Endothelial cell of umbilical vein (primary cell): ENCODE measurements around the gene CIC. TPM values are rescaled to one million over a fixed set of nuclear protein-coding genes. Genes with fewer than 3 reads are reported as not detected.
A peak's percentile ranks its signal among the peaks of the same experiment; 100 is the strongest.

Experiments used
- BruUV-seq: library from RNA; stranded (reverse); fragments of 400-500 nt; replicated peaks from 2 replicates; lab custom pipeline; 2021; lab: Mats Ljungman, UMichigan
- CTCF ChIA-PET: fragments of 300-600, 350-600 bp; sonication (Branson Sonifier 250); formaldehyde crosslinking; loops from one replicate; lab custom pipeline; 2021; ENCODE audit warnings: antibody characterized with exemption, inconsistent platforms; lab: Charles Lee
- POLR2A ChIA-PET: fragments of 300-600, 350-600 bp; sonication (Branson Sonifier 250); formaldehyde crosslinking; loops from one replicate; lab custom pipeline; 2021; ENCODE audit warnings: antibody characterized with exemption, inconsistent platforms; lab: Charles Lee
- DNase-seq: peaks from one replicate; pipeline ENCODE4 v3.0.0-alpha.2; 2011; ENCODE audit warnings: low read depth, low spot score
- FAIRE-seq: peaks from 2 replicates; lab custom pipeline; 2011; peaks lifted over from hg19 to GRCh38; lab: Jason Lieb, UNC
- H2AFZ ChIP-seq: 2 replicates; pipeline ENCODE4 v1.6.0; 2012; ENCODE audit warnings: low read depth, low read length, control low read depth, inconsistent platforms
- H3K27ac ChIP-seq: 2 replicates; pipeline ENCODE4 v1.5.1; 2011; ENCODE audit warnings: low read depth, mild to moderate bottlenecking, control low read depth, low read length, moderate library complexity; ENCODE audit not compliant: insufficient read depth
- H3K27me3 ChIP-seq, 2 experiments: 2 replicates each; pipeline versions ENCODE4 v1.6.0 to v1.6.1; 2011; ENCODE audit warnings: low read length in 2 of 2, mixed read lengths in 1 of 2; ENCODE audit not compliant: control insufficient read depth in 2 of 2, insufficient read depth in 2 of 2
- H3K36me3 ChIP-seq, 2 experiments: 2 replicates in 1 of 2; 3 replicates in 1 of 2; pipeline ENCODE4 v1.5.1; 2011; ENCODE audit warnings: low read length in 2 of 2, mild to moderate bottlenecking in 1 of 2, moderate library complexity in 1 of 2; ENCODE audit not compliant: control insufficient read depth in 2 of 2, insufficient read depth in 2 of 2; ENCODE audit errors: extremely low read depth in 1 of 2
- H3K4me1 ChIP-seq: 3 replicates; pipeline ENCODE4 v1.5.1; 2011; ENCODE audit warnings: mild to moderate bottlenecking, low read length; ENCODE audit not compliant: control insufficient read depth, insufficient read depth; ENCODE audit errors: extremely low read depth
- H3K4me2 ChIP-seq: 2 replicates; pipeline ENCODE4 v1.6.1; 2011; ENCODE audit warnings: low read length, control low read depth, mixed read lengths; ENCODE audit not compliant: insufficient read depth
- H3K4me3 ChIP-seq, 3 experiments: fragments of 200-600 bp in 1 of 3; sonication (generic), shearing (Covaris generic) in 1 of 3; replicated peaks in 1 of 3; 2 replicates each; pipeline ENCODE4 v1.5.1; 2011 to 2016; ENCODE audit warnings: control low read depth in 3 of 3, low read length in 3 of 3, mild to moderate bottlenecking in 2 of 3, inconsistent platforms in 1 of 3, low read depth in 1 of 3, moderate library complexity in 1 of 3; ENCODE audit not compliant: insufficient read depth in 1 of 3
- H3K79me2 ChIP-seq: 2 replicates; pipeline ENCODE4 v1.6.0; 2012; ENCODE audit warnings: low read length, inconsistent platforms; ENCODE audit not compliant: control insufficient read depth, insufficient read depth
- H3K9ac ChIP-seq: replicated peaks from 2 replicates; pipeline ENCODE3; 2011; ENCODE audit warnings: low read length, control low read depth; ENCODE audit not compliant: insufficient read depth; ENCODE audit errors: extremely low read depth
- H3K9me1 ChIP-seq: replicated peaks from 3 replicates; pipeline ENCODE4 v1.6.0; 2011; ENCODE audit warnings: mild to moderate bottlenecking, low read length; ENCODE audit not compliant: control insufficient read depth, insufficient read depth; ENCODE audit errors: extremely low read depth
- H3K9me3 ChIP-seq: replicated peaks from 2 replicates; pipeline ENCODE4 v1.5.1; 2012; ENCODE audit warnings: low read length, inconsistent platforms; ENCODE audit not compliant: control insufficient read depth, insufficient read depth
- H4K20me1 ChIP-seq: replicated peaks from 2 replicates; pipeline ENCODE3; 2011; ENCODE audit warnings: mild to moderate bottlenecking, low read length; ENCODE audit not compliant: control insufficient read depth, insufficient read depth; ENCODE audit errors: extremely low read depth
- EZH2 ChIP-seq: IDR thresholded peaks from 2 replicates; pipeline ENCODE4 v1.6.1; 2012; ENCODE audit warnings: borderline replicate concordance, low read depth, mild to moderate bottlenecking, moderate library complexity, low read length, inconsistent platforms; ENCODE audit not compliant: severe bottlenecking
- FOS ChIP-seq: IDR thresholded peaks from 2 replicates; pipeline ENCODE4 v1.6.1; 2011; ENCODE audit warnings: mild to moderate bottlenecking, low read length, moderate library complexity, borderline replicate concordance; ENCODE audit not compliant: insufficient read depth
- GATA2 ChIP-seq: IDR thresholded peaks from 2 replicates; pipeline ENCODE4 v1.7.0; 2011; ENCODE audit warnings: low read depth, mild to moderate bottlenecking, moderate library complexity, mixed read lengths, low read length; ENCODE audit not compliant: insufficient read length, insufficient read depth
- JUN ChIP-seq: IDR thresholded peaks from 2 replicates; pipeline ENCODE4 v1.6.1; 2011; ENCODE audit warnings: borderline replicate concordance, low read depth; ENCODE audit not compliant: insufficient read length, insufficient read depth
- MAX ChIP-seq: IDR thresholded peaks from 2 replicates; pipeline ENCODE4 v1.6.1; 2011; ENCODE audit not compliant: insufficient read depth, insufficient read length
- MYC ChIP-seq: IDR thresholded peaks from one replicate; pipeline ENCODE4 v1.6.1; 2011; ENCODE audit warnings: mild to moderate bottlenecking, low read depth, low read length
- POLR2A ChIP-seq: IDR thresholded peaks from 2 replicates; pipeline ENCODE4 v1.6.1; 2012; ENCODE audit warnings: low read depth, mild to moderate bottlenecking, control low read depth, low read length
- POLR2AphosphoS5 ChIP-seq: IDR thresholded peaks from 2 replicates; pipeline ENCODE4 v1.6.1; 2012; ENCODE audit warnings: low read depth, mild to moderate bottlenecking, control low read depth, low read length, moderate library complexity; ENCODE audit not compliant: insufficient read depth
- dilution Hi-C: fragments of 300-500 bp; cut with MboI; formaldehyde crosslinking; loops from one replicate; pipeline ENCODE4 v1.15.0; 2019; ENCODE audit warnings: low sequenced_read_pairs; ENCODE audit not compliant: extremely low pct_ligation_motif_present
- intact Hi-C: fragments of 100-400 bp; cut with micrococcal nuclease; formaldehyde crosslinking; loops from one replicate; pipeline ENCODE4 v1.10.0; 2022
- polyA plus RNA-seq, 4 experiments: library from polyadenylated mRNA; depleted of rRNA in 3 of 4; stranded (reverse) in 3 of 4; unstranded in 1 of 4; fragments of >200 nt; gene quantifications; 2 replicates each; pipeline versions ENCODE4 v1.2.1 to v1.2.3, GENCODE V29; 2011 to 2012; ENCODE audit warnings: missing spikeins in 1 of 4
- total RNA-seq: library from RNA; stranded (reverse); gene quantifications from 2 replicates; pipeline ENCODE4 v1.2.3, GENCODE V29; 2021
- TF ChIP-seq, protein P1 (sequence below), 2 donors: IDR thresholded peaks; 1 replicate in 1 of 2; 2 replicates in 1 of 2; pipeline ENCODE4 v1.5.1; 2011; ENCODE audit warnings: low read length in 2 of 2, mild to moderate bottlenecking in 2 of 2, moderate library complexity in 2 of 2, control low read depth in 1 of 2, inconsistent platforms in 1 of 2, low read depth in 1 of 2; ENCODE audit not compliant: insufficient read depth in 1 of 2; ENCODE audit errors: extremely low read depth in 1 of 2

The CIC gene
- total and polyA plus RNA-seq, 2 donors (not counting 3 experiments of a cell fraction or from before 2014, with no cell fraction given): 18.4 to 86.0 TPM

GRCh38 chr19:42343344-42344110 lies 74.5 kb downstream of the CIC start:
- H3K27me3 ChIP-seq: no peaks in the 10 kb centered on the region
- no TSS peak for BruUV-seq
- H3K9me3 ChIP-seq: no peaks in the 10 kb centered on the region
- no peak overlapping the region for H3K4me3 ChIP-seq
- no peaks in the 10 kb centered on the region for H3K9me1 ChIP-seq
- no peak overlapping the region for H3K27ac ChIP-seq
- intact Hi-C loops (no loop called here), dilution Hi-C loops (no loop called here)
- POLR2A ChIA-PET: no interaction called here
- H3K36me3 ChIP-seq: peaks cover 0 to 7% of the 10 kb centered on the region in 2 experiments
- DNase-seq: no peak
- no peaks in the 10 kb centered on the region for H3K4me1 ChIP-seq
- no peaks in the 10 kb centered on the region for H3K79me2 ChIP-seq
- H3K4me2 ChIP-seq: no peak overlapping the region
- H3K9ac ChIP-seq: no peak overlapping the region
- CTCF ChIA-PET: interaction anchor here (1.5 to 1.6 kb wide), 2 partner anchors 11 to 14 kb away, joined by 3 read pairs; no protein-coding TSS in a partner anchor
- no peak overlapping the region for H2AFZ ChIP-seq
- TF ChIP-seq, protein P1, sequence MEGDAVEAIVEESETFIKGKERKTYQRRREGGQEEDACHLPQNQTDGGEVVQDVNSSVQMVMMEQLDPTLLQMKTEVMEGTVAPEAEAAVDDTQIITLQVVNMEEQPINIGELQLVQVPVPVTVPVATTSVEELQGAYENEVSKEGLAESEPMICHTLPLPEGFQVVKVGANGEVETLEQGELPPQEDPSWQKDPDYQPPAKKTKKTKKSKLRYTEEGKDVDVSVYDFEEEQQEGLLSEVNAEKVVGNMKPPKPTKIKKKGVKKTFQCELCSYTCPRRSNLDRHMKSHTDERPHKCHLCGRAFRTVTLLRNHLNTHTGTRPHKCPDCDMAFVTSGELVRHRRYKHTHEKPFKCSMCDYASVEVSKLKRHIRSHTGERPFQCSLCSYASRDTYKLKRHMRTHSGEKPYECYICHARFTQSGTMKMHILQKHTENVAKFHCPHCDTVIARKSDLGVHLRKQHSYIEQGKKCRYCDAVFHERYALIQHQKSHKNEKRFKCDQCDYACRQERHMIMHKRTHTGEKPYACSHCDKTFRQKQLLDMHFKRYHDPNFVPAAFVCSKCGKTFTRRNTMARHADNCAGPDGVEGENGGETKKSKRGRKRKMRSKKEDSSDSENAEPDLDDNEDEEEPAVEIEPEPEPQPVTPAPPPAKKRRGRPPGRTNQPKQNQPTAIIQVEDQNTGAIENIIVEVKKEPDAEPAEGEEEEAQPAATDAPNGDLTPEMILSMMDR (IDR thresholded peaks at IDR 0.05; ENCODE audit: extremely low read depth in 1 of 2, insufficient read depth in 1 of 2, low read depth in 1 of 2, low read length in 2 of 2): peak; percentile 9 to 21
- TF ChIP-seq EZH2: no peak
- H4K20me1 ChIP-seq: no peaks in the 10 kb centered on the region
- no peak for FAIRE-seq

DNA sequence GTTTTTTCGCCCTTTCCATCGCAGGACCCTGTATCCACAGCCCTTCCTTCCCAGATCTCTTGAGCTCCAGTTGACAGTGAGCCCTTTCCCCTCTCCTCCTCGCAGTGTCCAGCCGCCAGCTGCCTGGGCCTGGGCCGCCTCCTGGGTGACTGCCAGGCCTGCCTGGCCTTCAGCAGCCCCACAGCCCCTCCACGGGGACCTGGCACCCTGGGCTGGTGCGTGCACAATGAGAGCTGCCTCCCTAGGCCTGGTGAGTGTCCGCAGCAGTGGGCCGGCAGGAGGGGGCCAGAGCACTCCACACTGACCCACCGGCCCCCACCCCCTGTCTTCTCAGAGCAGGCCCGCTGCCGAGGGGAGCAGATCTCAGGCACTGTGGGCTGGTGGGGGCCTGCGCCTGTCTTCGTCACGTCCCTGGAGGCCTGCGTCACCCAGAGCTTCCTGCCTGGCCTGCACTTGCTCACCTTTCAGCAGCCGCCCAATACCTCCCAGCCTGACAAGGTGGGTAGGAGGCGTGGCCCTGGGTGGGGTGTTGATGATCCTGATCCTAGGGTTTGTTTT lies 75.4 kb downstream of the CIC start:
- Histone ChIP-seq H3K36me3 (peaks cover 0 to 8% of the 10 kb centered on the region in 2 experiments), H3K27me3 (no peaks in the 10 kb centered on the region), H3K4me3 (no peak overlapping the region), H3K79me2 (no peaks in the 10 kb centered on the region), H3K4me2 (no peak overlapping the region), H3K27ac (no peak overlapping the region), H3K9ac (no peak overlapping the region), H4K20me1 (no peaks in the 10 kb centered on the region), H3K9me1 (no peaks in the 10 kb centered on the region), H3K9me3 (no peaks in the 10 kb centered on the region), H3K4me1 (no peaks in the 10 kb centered on the region), H2AFZ (no peak overlapping the region)
- DNase-seq: no peak
- dilution Hi-C loops (no loop called here), intact Hi-C loops (no loop called here)
- BruUV-seq: no TSS peak
- ChIA-PET POLR2A (no interaction called here), CTCF (no interaction called here)
- no peak for FAIRE-seq
- TF ChIP-seq MYC (no peak), EZH2 (no peak), GATA2 (no peak), MAX (no peak), POLR2A (no peak), FOS (no peak), POLR2AphosphoS5 (no peak), JUN (no peak)
- TF ChIP-seq, protein P1 (IDR thresholded peaks at IDR 0.05; ENCODE audit: extremely low read depth in 1 of 2, insufficient read depth in 1 of 2, low read depth in 1 of 2, low read length in 2 of 2): no peak
